SK-N-SH (cell line): ENCODE results near the gene UGP2. TPM values are rescaled to one million over a fixed set of nuclear protein-coding genes. Genes with fewer than 3 reads are reported as not detected.

Experiments used
- CTCF ChIA-PET: fragments of 300-600, 350-600 bp; formaldehyde crosslinking; extraction: SDS; loops from one replicate; lab custom pipeline; 2021; lab: Yijun Ruan, JAX
- POLR2A ChIA-PET: fragments of 350-600 bp; sonication (Branson Sonifier 250); formaldehyde crosslinking; extraction: SDS; loops from one replicate; lab custom pipeline; 2020; ENCODE audit warnings: antibody characterized with exemption, inconsistent platforms; lab: Yijun Ruan, JAX
- DNase-seq: peaks from one replicate; pipeline ENCODE4 v3.0.0; 2012
- H2AFZ ChIP-seq: fragments of 200-600 bp; sonication (generic); 2 replicates; pipeline ENCODE4 v1.8.1; 2016; ENCODE audit warnings: antibody characterized with exemption, mild to moderate bottlenecking, low read depth
- H3F3A ChIP-seq: fragments of 200-600 bp; sonication (generic); replicated peaks from 2 replicates; pipeline ENCODE3; 2016; ENCODE audit warnings: antibody characterized with exemption, mild to moderate bottlenecking; ENCODE audit not compliant: insufficient read depth
- H3K27ac ChIP-seq, 2 experiments: fragments of 200-500 bp in 1 of 2; fragments of 200-600 bp in 1 of 2; sonication (Bioruptor generic) in 1 of 2; sonication (generic), shearing (Covaris generic) in 1 of 2; 2 replicates each; pipeline versions ENCODE4 v1.5.1 to v1.6.1; 2014 to 2016; ENCODE audit warnings: low read depth in 2 of 2, inconsistent platforms in 1 of 2, low read length in 1 of 2, mild to moderate bottlenecking in 1 of 2, mixed read lengths in 1 of 2
- H3K27me3 ChIP-seq: fragments of 200-600 bp; sonication (generic), shearing (Covaris generic); 2 replicates; pipeline ENCODE4 v1.6.1; 2016; ENCODE audit warnings: mixed run types; ENCODE audit not compliant: insufficient read depth
- H3K36me3 ChIP-seq, 2 experiments: fragments of 200-500 bp in 1 of 2; fragments of 200-600 bp in 1 of 2; sonication (Bioruptor generic) in 1 of 2; sonication (generic) in 1 of 2; replicated peaks in 1 of 2; 2 replicates each; pipeline versions ENCODE3 to v1.5.1; 2014 to 2016; ENCODE audit warnings: low read length in 1 of 2, mild to moderate bottlenecking in 1 of 2; ENCODE audit not compliant: insufficient read depth in 2 of 2, control insufficient read depth in 1 of 2
- H3K4me1 ChIP-seq, 2 experiments: fragments of 200-500 bp in 1 of 2; fragments of 200-600 bp in 1 of 2; sonication (Bioruptor generic) in 1 of 2; sonication (generic), shearing (Covaris generic) in 1 of 2; 2 replicates each; pipeline versions ENCODE4 v1.5.1 to v1.6.1; 2014 to 2016; ENCODE audit warnings: low read depth in 1 of 2, low read length in 1 of 2, mixed run types in 1 of 2; ENCODE audit not compliant: insufficient read depth in 2 of 2, control insufficient read depth in 1 of 2
- H3K4me2 ChIP-seq: fragments of 200-600 bp; sonication (generic), shearing (Covaris generic); 2 replicates; pipeline ENCODE4 v1.6.1; 2017; ENCODE audit warnings: mixed run types
- H3K4me3 ChIP-seq, 2 experiments: fragments of 200-500 bp in 1 of 2; fragments of 200-600 bp in 1 of 2; sonication (Bioruptor generic) in 1 of 2; sonication (generic), shearing (Covaris generic) in 1 of 2; 2 replicates each; pipeline versions ENCODE4 v1.5.1 to v1.8.1; 2014 to 2016; ENCODE audit warnings: low read depth in 2 of 2, inconsistent platforms in 1 of 2, low read length in 1 of 2, mild to moderate bottlenecking in 1 of 2, mixed read lengths in 1 of 2, moderate library complexity in 1 of 2
- H3K79me2 ChIP-seq: fragments of 200-600 bp; sonication (generic); 2 replicates; pipeline ENCODE4 v1.8.1; 2017; ENCODE audit warnings: mild to moderate bottlenecking; ENCODE audit not compliant: insufficient read depth
- H3K9ac ChIP-seq: fragments of 200-600 bp; sonication (generic); 2 replicates; pipeline ENCODE4 v1.6.1; 2017; ENCODE audit warnings: mixed run types
- H3K9me2 ChIP-seq: fragments of 200-600 bp; sonication (generic); 2 replicates; pipeline ENCODE4 v1.6.1; 2017; ENCODE audit warnings: mixed run types
- H3K9me3 ChIP-seq: fragments of 200-600 bp; sonication (generic); 2 replicates; pipeline ENCODE4 v1.6.1; 2017; ENCODE audit warnings: mixed run types, mild to moderate bottlenecking, moderate library complexity
- H4K20me1 ChIP-seq: fragments of 200-600 bp; sonication (generic); 2 replicates; pipeline ENCODE4 v1.6.1; 2017; ENCODE audit warnings: mild to moderate bottlenecking, mixed run types; ENCODE audit not compliant: insufficient read depth
- CHD2 ChIP-seq: fragments of 150-350 bp; IDR thresholded peaks from 2 replicates; pipeline ENCODE4 v1.6.1; 2018; ENCODE audit warnings: low read length; ENCODE audit not compliant: partially characterized antibody
- EZH2phosphoT487 ChIP-seq: fragments of 200-600 bp; sonication (generic); IDR thresholded peaks from 2 replicates; pipeline ENCODE4 v1.6.1; 2017; ENCODE audit warnings: low read depth, mixed run types, mild to moderate bottlenecking, antibody characterized with exemption, moderate library complexity, borderline replicate concordance
- FOXJ3 ChIP-seq: sonication (generic); formaldehyde crosslinking; IDR thresholded peaks from 2 replicates; pipeline ENCODE4 v1.5.1; 2020; ENCODE audit warnings: mild to moderate bottlenecking, missing genetic modification reagents
- GABPA ChIP-seq: IDR thresholded peaks from 2 replicates; pipeline ENCODE4 v1.4.0; 2012; ENCODE audit warnings: low read depth, mild to moderate bottlenecking
- IRF3 ChIP-seq: fragments of 150-350 bp; IDR thresholded peaks from 2 replicates; pipeline ENCODE4 v1.6.1; 2016; ENCODE audit warnings: mild to moderate bottlenecking, low read depth, low read length
- JUND ChIP-seq: IDR thresholded peaks from 2 replicates; pipeline ENCODE4 v1.4.0; 2012
- MXI1 ChIP-seq: IDR thresholded peaks from 2 replicates; pipeline ENCODE4 v1.6.1; 2012; ENCODE audit warnings: mild to moderate bottlenecking, low read depth, low read length, improper control_type of control experiment
- RCOR1 ChIP-seq: fragments of 150-350 bp; IDR thresholded peaks from 2 replicates; pipeline ENCODE4 v1.6.1; 2017; ENCODE audit warnings: antibody characterized with exemption, low read length
- RFX5 ChIP-seq: IDR thresholded peaks from 2 replicates; pipeline ENCODE4 v1.6.1; 2012; ENCODE audit warnings: mild to moderate bottlenecking, improper control_type of control experiment, low read length
- SIN3A ChIP-seq: IDR thresholded peaks from 2 replicates; pipeline ENCODE4 v1.6.1; 2012; ENCODE audit warnings: low read depth, mild to moderate bottlenecking, low read length, moderate library complexity, borderline replicate concordance
- SMC3 ChIP-seq: IDR thresholded peaks from 2 replicates; pipeline ENCODE4 v1.6.1; 2012; ENCODE audit warnings: low read depth, low read length, improper control_type of control experiment
- TCF12 ChIP-seq: IDR thresholded peaks from 2 replicates; pipeline ENCODE4 v1.4.0; 2012
- TEAD4 ChIP-seq: IDR thresholded peaks from 2 replicates; pipeline ENCODE4 v1.4.0; 2012; ENCODE audit warnings: mild to moderate bottlenecking, borderline replicate concordance; ENCODE audit not compliant: insufficient read depth
- YY1 ChIP-seq: IDR thresholded peaks from 2 replicates; pipeline ENCODE4 v1.4.0; 2012; ENCODE audit warnings: low read depth, mild to moderate bottlenecking
- ZBTB33 ChIP-seq: IDR thresholded peaks from 2 replicates; pipeline ENCODE4 v1.4.0; 2012; ENCODE audit warnings: low read depth, borderline replicate concordance
- WGBS: methylation state at CpG from one replicate; pipeline ENCODE4 v1.1.6; 2017; ENCODE audit warnings: low lambda C conversion rate; 5-methylcytosine and 5-hydroxymethylcytosine counted together
- polyA plus RNA-seq, 3 experiments: library from polyadenylated mRNA; depleted of rRNA; stranded (reverse); fragments of >200 nt; gene quantifications; 2 replicates each; pipeline ENCODE4 v1.2.3, GENCODE V29; 2012
- TF ChIP-seq, protein P1 (sequence below): IDR thresholded peaks from 2 replicates; pipeline ENCODE4 v1.4.0; 2012; ENCODE audit warnings: low read depth, borderline replicate concordance

The UGP2 gene
- polyA plus RNA-seq, 1 of the 3 experiments (the other 2 are of a cell fraction): 30.1 TPM

DNA sequence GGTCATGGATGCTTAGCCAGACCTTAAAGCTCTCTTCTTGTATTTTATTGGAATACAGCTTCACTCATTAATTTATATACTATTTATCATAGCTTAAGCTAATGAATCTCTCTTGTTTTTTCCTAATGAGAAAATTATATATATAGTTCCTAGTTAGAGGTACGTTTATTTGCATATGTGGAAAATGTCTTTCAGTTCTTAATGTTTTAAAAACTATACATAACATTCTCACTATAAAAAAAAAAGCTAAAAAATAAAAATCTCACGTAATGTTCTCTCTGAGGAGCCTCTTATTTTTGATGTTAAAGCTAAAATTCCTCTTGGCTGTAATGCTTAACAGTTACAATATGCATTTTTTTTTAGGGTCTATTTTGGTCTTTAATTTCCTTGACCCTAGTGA, 16.6 kb downstream of the UGP2 start:
- H4K20me1 ChIP-seq: peaks cover 8% of the 10 kb centered on the region; the same call in 1 of the 2 replicates
- WGBS: 93% methylated on average over 2 of the region's 2 CpGs
- H2AFZ ChIP-seq: no peak overlapping the region
- no peaks in the 10 kb centered on the region for H3K9me2 ChIP-seq
- TF ChIP-seq RFX5 (no peak), IRF3 (no peak), JUND (no peak), RCOR1 (no peak), SIN3A (no peak), FOXJ3 (CRISPR knock-in tag) (no peak), MXI1 (no peak), TCF12 (no peak), ZBTB33 (no peak), TEAD4 (no peak), GABPA (no peak), CHD2 (no peak), EZH2phosphoT487 (no peak), YY1 (no peak), SMC3 (no peak)
- TF ChIP-seq, protein P1, sequence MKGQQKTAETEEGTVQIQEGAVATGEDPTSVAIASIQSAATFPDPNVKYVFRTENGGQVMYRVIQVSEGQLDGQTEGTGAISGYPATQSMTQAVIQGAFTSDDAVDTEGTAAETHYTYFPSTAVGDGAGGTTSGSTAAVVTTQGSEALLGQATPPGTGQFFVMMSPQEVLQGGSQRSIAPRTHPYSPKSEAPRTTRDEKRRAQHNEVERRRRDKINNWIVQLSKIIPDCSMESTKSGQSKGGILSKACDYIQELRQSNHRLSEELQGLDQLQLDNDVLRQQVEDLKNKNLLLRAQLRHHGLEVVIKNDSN: no peak
- TF ChIP-seq, all 33 proteins: peak for 0
- ChIA-PET CTCF (interaction anchor here (0.8 to 1.5 kb wide), 5 partner anchors 15 to 168 kb away, joined by 3 to 5 read pairs (median 3); no protein-coding TSS in a partner anchor), POLR2A (no interaction called here)
- peaks cover 4% of the 10 kb centered on the region for H3F3A ChIP-seq
- H3K4me1 ChIP-seq: peaks cover 0 to 5% of the 10 kb centered on the region in 2 experiments; a peak in 3 of 4 replicates
- no peak overlapping the region for H3K4me2 ChIP-seq
- no peak overlapping the region for H3K9ac ChIP-seq
- no peak for DNase-seq
- peaks cover 47% of the 10 kb centered on the region for H3K79me2 ChIP-seq
- H3K36me3 ChIP-seq: peaks cover 40 to 55% of the 10 kb centered on the region in 2 experiments
- H3K4me3 ChIP-seq: no peak overlapping the region
- H3K27ac ChIP-seq: no peak overlapping the region
- no peaks in the 10 kb centered on the region for H3K9me3 ChIP-seq
- H3K27me3 ChIP-seq: no peaks in the 10 kb centered on the region
